ENCODE data around the gene CNTN4.

- TF ChIP-seq, protein P1, sequence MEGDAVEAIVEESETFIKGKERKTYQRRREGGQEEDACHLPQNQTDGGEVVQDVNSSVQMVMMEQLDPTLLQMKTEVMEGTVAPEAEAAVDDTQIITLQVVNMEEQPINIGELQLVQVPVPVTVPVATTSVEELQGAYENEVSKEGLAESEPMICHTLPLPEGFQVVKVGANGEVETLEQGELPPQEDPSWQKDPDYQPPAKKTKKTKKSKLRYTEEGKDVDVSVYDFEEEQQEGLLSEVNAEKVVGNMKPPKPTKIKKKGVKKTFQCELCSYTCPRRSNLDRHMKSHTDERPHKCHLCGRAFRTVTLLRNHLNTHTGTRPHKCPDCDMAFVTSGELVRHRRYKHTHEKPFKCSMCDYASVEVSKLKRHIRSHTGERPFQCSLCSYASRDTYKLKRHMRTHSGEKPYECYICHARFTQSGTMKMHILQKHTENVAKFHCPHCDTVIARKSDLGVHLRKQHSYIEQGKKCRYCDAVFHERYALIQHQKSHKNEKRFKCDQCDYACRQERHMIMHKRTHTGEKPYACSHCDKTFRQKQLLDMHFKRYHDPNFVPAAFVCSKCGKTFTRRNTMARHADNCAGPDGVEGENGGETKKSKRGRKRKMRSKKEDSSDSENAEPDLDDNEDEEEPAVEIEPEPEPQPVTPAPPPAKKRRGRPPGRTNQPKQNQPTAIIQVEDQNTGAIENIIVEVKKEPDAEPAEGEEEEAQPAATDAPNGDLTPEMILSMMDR (IDR thresholded peaks at IDR 0.05 in 8 of 11, conservative IDR thresholded peaks at IDR 0.05 in 3 of 11): no peak
- TF ChIP-seq POLR2AphosphoS5 (IDR thresholded peaks at IDR 0.05): no peak
- no peak for TF ChIP-seq POLR2A (IDR thresholded peaks at IDR 0.05)
Observed at GRCh38 chr3:2517500-2518172, 419.0 kb downstream of the CNTN4 start.

All from spleen (tissue), 7 donors.